HepG2 (cell line): ENCODE measurements around the gene MAD2L2. TPM values are rescaled to one million over a fixed set of nuclear protein-coding genes. Genes with fewer than 3 reads are reported as not detected.

Source experiments
- CSRNP1 ChIP-seq: sonication (generic); formaldehyde crosslinking; IDR thresholded peaks from 2 replicates; pipeline ENCODE4 v1.8.1; 2023; ENCODE audit warnings: mild to moderate bottlenecking, missing genetic modification reagents
- ERF ChIP-seq: IDR thresholded peaks from 2 replicates; pipeline ENCODE4 v1.6.1; 2018; ENCODE audit warnings: missing biosample characterization, missing genetic modification reagents
- ETV5 ChIP-seq: IDR thresholded peaks from 2 replicates; pipeline ENCODE4 v1.6.1; 2018; ENCODE audit warnings: missing biosample characterization, missing genetic modification reagents, inconsistent platforms, borderline replicate concordance
- GFI1 ChIP-seq: sonication (generic); formaldehyde crosslinking; IDR thresholded peaks from 2 replicates; pipeline ENCODE4 v1.5.0; 2020; ENCODE audit warnings: missing genetic modification reagents, mild to moderate bottlenecking, borderline replicate concordance
- HNRNPK ChIP-seq: fragments of 200-400 bp; formaldehyde crosslinking; IDR thresholded peaks from 2 replicates; pipeline ENCODE4 v1.6.1; 2018; ENCODE audit warnings: low read length, low read depth, moderate library complexity, mild to moderate bottlenecking; ENCODE audit not compliant: poor library complexity, severe bottlenecking
- IKZF1 ChIP-seq: fragments of 450-650 bp; IDR thresholded peaks from 2 replicates; pipeline ENCODE4 v1.7.1; 2016
- KLF13 ChIP-seq: sonication (generic); formaldehyde crosslinking; IDR thresholded peaks from 2 replicates; pipeline ENCODE4 v1.4.0; 2020; ENCODE audit warnings: mild to moderate bottlenecking, missing genetic modification reagents
- MXI1 ChIP-seq: IDR thresholded peaks from 3 replicates; pipeline ENCODE4 v1.6.1; 2012; ENCODE audit warnings: low read depth, low read length, inconsistent platforms, borderline replicate concordance
- SALL2 ChIP-seq: sonication (generic); formaldehyde crosslinking; IDR thresholded peaks from 2 replicates; pipeline ENCODE4 v1.8.1; 2023; ENCODE audit warnings: mild to moderate bottlenecking, missing genetic modification reagents, inconsistent platforms
- SAP130 ChIP-seq: IDR thresholded peaks from 2 replicates; pipeline ENCODE4 v1.6.1; 2016; ENCODE audit warnings: low read depth
- SMAD1 ChIP-seq: sonication (generic); formaldehyde crosslinking; IDR thresholded peaks from 2 replicates; pipeline ENCODE4 v1.4.0; 2020; ENCODE audit warnings: missing genetic modification reagents, low read depth, mild to moderate bottlenecking, borderline replicate concordance
- SP1 ChIP-seq, 2 experiments: fragments of 450-650 bp in 1 of 2; sonication (generic) in 1 of 2; formaldehyde crosslinking in 1 of 2; IDR thresholded peaks; 2 replicates each; pipeline versions ENCODE4 v1.4.0 to v1.6.1; 2016 to 2020; ENCODE audit warnings: missing genetic modification reagents in 1 of 2
- TCF12 ChIP-seq, 2 experiments: fragments of 450-650 bp in 1 of 2; sonication (generic) in 1 of 2; formaldehyde crosslinking in 1 of 2; IDR thresholded peaks; 2 replicates each; pipeline versions ENCODE4 v1.6.1 to v1.8.0; 2017 to 2022; ENCODE audit warnings: antibody characterized with exemption in 1 of 2, mild to moderate bottlenecking in 1 of 2, missing genetic modification reagents in 1 of 2, moderate library complexity in 1 of 2
- YEATS4 ChIP-seq: sonication (generic); formaldehyde crosslinking; IDR thresholded peaks from 2 replicates; pipeline ENCODE4 v1.4.0; 2020; ENCODE audit warnings: missing genetic modification reagents, borderline replicate concordance
- ZNF234 ChIP-seq: sonication (generic); formaldehyde crosslinking; conservative IDR thresholded peaks from 2 replicates; pipeline ENCODE4 v1.5.1; 2020; ENCODE audit warnings: mild to moderate bottlenecking, missing genetic modification reagents
- ZNF253 ChIP-seq: sonication (generic); formaldehyde crosslinking; IDR thresholded peaks from 2 replicates; pipeline ENCODE4 v1.8.0; 2022; ENCODE audit warnings: mild to moderate bottlenecking, missing genetic modification reagents, borderline replicate concordance
- ZNF281 ChIP-seq: sonication (generic); formaldehyde crosslinking; IDR thresholded peaks from 2 replicates; pipeline ENCODE4 v1.4.0; 2020; ENCODE audit warnings: missing genetic modification reagents, borderline replicate concordance
- ZNF33A ChIP-seq: sonication (generic); formaldehyde crosslinking; IDR thresholded peaks from 2 replicates; pipeline ENCODE4 v1.5.1; 2020; ENCODE audit warnings: missing genetic modification reagents, mild to moderate bottlenecking, moderate library complexity, borderline replicate concordance
- ZNF512B ChIP-seq: sonication (generic); formaldehyde crosslinking; IDR thresholded peaks from 2 replicates; pipeline ENCODE4 v1.5.1; 2020; ENCODE audit warnings: missing genetic modification reagents, mild to moderate bottlenecking, borderline replicate concordance
- ZSCAN31 ChIP-seq: sonication (generic); formaldehyde crosslinking; IDR thresholded peaks from 2 replicates; pipeline ENCODE4 v1.5.0; 2020; ENCODE audit warnings: low read depth, mild to moderate bottlenecking, missing genetic modification reagents
- polyA plus RNA-seq, 8 experiments: library from polyadenylated mRNA; depleted of rRNA in 3 of 8; stranded (reverse) in 7 of 8; unstranded in 1 of 8; fragments of >200 nt; fragmentation: Illumina TruSeq in 4 of 8; extraction: Trizol in 4 of 8; gene quantifications; 2 replicates each; pipeline versions ENCODE4 v1.2.1 to v1.2.3, GENCODE V29; 2011 to 2016; ENCODE audit warnings: low read depth in 4 of 8, missing spikeins in 1 of 8, mixed read lengths in 1 of 8; ENCODE audit not compliant: insufficient read depth in 1 of 8
- total RNA-seq, 5 experiments: library from RNA; depleted of rRNA; stranded (reverse); fragments of >200 nt; fragmentation: Illumina TruSeq; extraction: Trizol; gene quantifications; 2 replicates each; pipeline ENCODE4 v1.2.3, GENCODE V29; 2016; ENCODE audit warnings: low read depth in 1 of 5

Gene MAD2L2
- total and polyA plus RNA-seq, 2 of the 13 experiments (the other 11 are each of a cell fraction or from before 2014, with no cell fraction given): 51.8 to 53.8 TPM

GRCh38 chr1:11654137-11654938, 26.6 kb downstream of the MAD2L2 start, which contains the start of the genes FBXO2 and FBXO44 (continued):
- TF ChIP-seq ZNF512B (CRISPR knock-in tag): no peak
- TF ChIP-seq ETV5 (CRISPR knock-in tag): no peak
- TF ChIP-seq ERF: 0 out of 2 replicates have a peak, but pooled peaks have one; percentile 20
- TF ChIP-seq YEATS4 (CRISPR knock-in tag): no peak
- no peak for TF ChIP-seq ZNF234 (CRISPR knock-in tag)
- TF ChIP-seq HNRNPK: peak; percentile 48
- no peak for TF ChIP-seq ZSCAN31 (CRISPR knock-in tag)
- TF ChIP-seq ZNF33A (CRISPR knock-in tag): no peak
- no peak for TF ChIP-seq GFI1 (CRISPR knock-in tag)
- TF ChIP-seq MXI1: no peak
- TF ChIP-seq ZNF281 (CRISPR knock-in tag): peak; percentile 89
- no peak for TF ChIP-seq SMAD1 (CRISPR knock-in tag)
- no peak for TF ChIP-seq TCF12 (IDR thresholded peaks at IDR 0.05)
- TF ChIP-seq TCF12 (CRISPR knock-in tag; IDR thresholded peaks at IDR 0.05): no peak
- TF ChIP-seq ZNF253 (CRISPR knock-in tag): peak; percentile 25; the same call in 1 of the 2 replicates
- no peak for TF ChIP-seq SALL2 (CRISPR knock-in tag)
- TF ChIP-seq KLF13 (CRISPR knock-in tag): no peak
- no peak for TF ChIP-seq IKZF1
- TF ChIP-seq SP1 (IDR thresholded peaks at IDR 0.05): no peak
- no peak; the same call in 1 of the 2 replicates for TF ChIP-seq SP1 (CRISPR knock-in tag; IDR thresholded peaks at IDR 0.05)
- TF ChIP-seq SAP130 (CRISPR knock-in tag): peak; percentile 69
- no peak for TF ChIP-seq CSRNP1 (CRISPR knock-in tag)
